ENCODE data around the gene METTL22. TPM values are rescaled to one million over a fixed set of nuclear protein-coding genes. Genes with fewer than 3 reads are reported as not detected.
A peak's percentile ranks its signal among the peaks of the same experiment; 100 is the strongest.

METTL22 gene
- total RNA-seq, 1 experiment from 2014 or later = 10.1 TPM

GRCh38 chr16:8631818-8632465 is 10.4 kb downstream of the METTL22 start:
- DNase-seq (ENCODE audit: low read depth) = no peak

DNA sequence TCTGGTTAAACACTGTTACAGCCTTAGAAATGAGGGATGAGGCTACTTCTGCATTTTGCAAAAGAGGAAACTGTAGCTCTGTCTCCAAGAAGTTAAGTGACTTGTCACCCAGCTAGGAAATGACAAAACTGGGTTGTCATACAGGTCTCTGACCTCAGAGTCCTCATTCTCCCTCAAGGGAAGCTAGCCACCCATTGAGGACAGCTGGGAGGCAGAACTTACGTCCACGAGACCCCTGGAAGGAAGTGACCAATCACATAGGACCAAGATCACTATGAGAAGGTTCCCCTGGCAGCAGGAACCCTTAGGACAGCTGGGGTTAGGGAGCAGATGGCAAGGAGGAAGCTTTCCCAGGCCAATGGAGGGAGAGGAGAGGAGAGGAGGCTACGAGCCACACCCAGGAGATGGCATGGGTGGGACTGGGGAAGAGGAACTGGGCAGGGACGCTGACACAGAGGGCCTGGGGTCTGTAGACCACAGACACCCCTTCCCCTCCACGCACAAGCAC is 11.2 kb downstream of the METTL22 start:
- no peak for DNase-seq (ENCODE audit: low read depth)

GRCh38 chr16:8634991-8635736 is 13.7 kb downstream of the METTL22 start:
- peak; percentile 21 for DNase-seq (ENCODE audit: low read depth)

- no peak for DNase-seq (ENCODE audit: low read depth)
Observed at GRCh38 chr16:8639694-8640093, 18.2 kb downstream of the METTL22 start.

- no peak for DNase-seq (ENCODE audit: low read depth)
Observed at GRCh38 chr16:8641671-8642070, 20.2 kb downstream of the METTL22 start.

GRCh38 chr16:8642146-8642545 is 20.6 kb downstream of the METTL22 start:
- DNase-seq (ENCODE audit: low read depth) = no peak

DNA sequence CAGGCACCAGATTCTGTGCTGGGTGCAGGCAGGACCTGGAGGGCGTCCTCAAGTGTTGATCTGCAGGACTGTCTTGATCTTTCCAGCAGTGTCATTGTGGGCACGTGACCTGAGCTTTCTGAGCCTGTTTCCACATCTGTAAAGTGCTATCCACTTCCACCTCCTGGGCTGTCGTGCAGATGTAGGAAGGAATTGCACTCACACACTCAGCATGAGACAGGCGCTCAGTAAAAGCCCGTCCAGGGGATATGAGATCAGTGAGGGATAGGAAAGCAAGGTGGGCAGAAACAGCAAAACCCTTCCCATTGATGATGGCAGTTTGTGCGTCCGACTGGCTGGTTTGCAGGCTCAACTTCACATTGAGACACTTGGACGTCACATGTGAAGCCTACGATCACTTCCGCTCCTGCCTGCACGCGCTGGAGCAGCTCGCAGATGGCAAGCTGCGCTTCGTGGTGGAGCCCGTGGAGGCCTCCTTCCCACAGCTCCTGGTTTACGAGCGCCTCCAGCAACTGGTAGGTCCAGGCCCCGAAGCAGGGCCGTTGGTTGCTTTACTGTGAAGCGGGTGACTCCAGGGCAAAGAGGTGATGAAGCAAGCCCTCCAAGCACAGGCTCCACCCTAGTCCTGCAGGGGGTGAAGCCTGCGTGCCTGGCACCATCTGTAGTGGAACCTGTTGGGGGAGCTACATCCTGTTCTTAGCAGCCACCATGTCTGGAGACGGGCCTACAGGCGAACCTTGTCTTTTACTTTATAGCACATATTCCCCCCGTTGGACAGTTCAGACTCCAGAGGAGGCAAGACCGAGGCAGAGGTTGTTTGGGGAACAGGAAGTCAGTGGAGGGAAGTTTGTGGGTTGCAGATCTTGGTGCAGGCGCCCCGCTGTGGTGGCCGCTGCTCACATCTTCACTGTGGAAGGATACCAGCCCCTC is 23.0 kb downstream of the METTL22 start:
- no peak for DNase-seq (ENCODE audit: low read depth)

- DNase-seq (ENCODE audit: low read depth) = no peak
Observed at GRCh38 chr16:8645141-8645521, 23.6 kb downstream of the METTL22 start.

- DNase-seq (ENCODE audit: low read depth) = no peak
Observed at GRCh38 chr16:8645831-8646230, 24.3 kb downstream of the METTL22 start.

DNA sequence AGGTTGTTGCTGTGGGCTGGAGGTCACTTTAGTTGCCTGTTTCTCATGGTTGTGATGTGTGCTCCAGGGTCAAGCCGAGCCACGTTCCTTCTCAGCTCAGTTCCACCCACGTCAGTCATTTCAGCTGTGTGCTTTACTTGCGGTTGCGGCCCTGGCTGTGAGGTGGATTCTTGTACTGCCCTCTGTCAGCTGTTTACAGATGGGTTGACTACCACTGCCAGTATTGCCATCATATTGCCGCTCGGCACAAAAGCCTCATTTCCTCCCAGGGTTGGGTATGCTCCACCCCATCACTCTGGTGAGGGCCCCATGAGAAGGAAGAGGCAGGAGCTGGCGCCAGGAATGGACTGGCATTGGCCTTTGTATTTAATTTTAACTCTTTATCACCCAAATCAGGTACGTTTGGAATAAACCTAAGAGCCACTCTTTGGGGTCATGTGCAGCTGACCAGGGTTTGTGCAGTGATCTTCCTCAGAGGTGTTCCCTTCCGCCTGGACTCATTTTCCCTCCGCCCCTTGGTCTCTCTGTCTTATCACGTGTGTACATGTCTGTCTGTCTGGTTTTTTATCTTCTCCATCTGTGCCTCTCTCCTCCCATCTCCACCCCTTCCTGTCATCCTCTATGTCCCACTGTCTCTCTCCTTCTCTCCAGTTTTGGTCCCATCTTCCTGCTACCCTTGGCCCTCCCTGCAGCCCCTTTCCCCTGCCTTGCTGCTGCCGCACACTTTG is 25.0 kb downstream of the METTL22 start:
- DNase-seq (ENCODE audit: low read depth) = no peak

GRCh38 chr16:8647721-8648318 is 26.3 kb downstream of the METTL22 start:
- DNase-seq (ENCODE audit: low read depth) = no peak

DNA sequence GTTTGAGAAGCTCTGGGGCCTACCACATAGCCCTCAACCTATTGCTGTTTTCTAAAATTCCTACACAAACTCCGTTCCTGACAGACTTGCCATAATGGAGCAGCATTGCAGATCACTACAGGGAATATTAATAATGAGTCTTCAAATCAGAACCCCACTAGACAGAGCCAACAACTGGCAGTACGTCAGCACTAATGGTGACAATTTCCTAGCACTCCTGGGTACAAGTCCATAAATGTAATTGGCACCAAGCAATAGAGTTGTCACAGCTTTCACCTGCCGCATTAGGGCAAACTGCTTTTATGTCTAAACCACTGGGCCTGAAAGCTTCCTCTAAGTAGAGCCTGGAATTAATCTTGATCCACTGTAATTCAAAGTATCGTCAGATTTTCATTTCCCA is 27.4 kb downstream of the METTL22 start:
- no peak for DNase-seq (ENCODE audit: low read depth)

- no peak for DNase-seq (ENCODE audit: low read depth)
Observed at GRCh38 chr16:8649829-8650554, 28.5 kb downstream of the METTL22 start.

DNA sequence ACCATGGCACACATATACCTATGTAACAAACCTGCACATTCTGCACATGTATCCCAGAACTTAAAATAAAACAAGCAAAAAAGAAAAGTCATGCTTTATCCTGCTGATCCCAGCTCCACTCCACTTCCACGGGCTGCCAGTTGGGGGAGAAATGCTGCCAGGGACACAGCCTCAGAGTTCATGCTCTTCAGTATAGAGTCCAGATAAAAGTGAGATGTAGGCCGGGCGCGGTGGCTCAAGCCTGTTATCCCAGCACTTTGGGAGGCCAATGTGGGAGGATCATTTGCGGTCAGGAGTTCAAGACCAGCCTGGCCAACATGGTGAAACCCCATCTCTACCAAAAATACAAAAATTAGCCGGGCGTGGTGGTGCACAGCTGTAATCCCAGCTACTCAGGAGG is 30.5 kb downstream of the METTL22 start:
- peak; percentile 21 for DNase-seq (ENCODE audit: low read depth)

DNA sequence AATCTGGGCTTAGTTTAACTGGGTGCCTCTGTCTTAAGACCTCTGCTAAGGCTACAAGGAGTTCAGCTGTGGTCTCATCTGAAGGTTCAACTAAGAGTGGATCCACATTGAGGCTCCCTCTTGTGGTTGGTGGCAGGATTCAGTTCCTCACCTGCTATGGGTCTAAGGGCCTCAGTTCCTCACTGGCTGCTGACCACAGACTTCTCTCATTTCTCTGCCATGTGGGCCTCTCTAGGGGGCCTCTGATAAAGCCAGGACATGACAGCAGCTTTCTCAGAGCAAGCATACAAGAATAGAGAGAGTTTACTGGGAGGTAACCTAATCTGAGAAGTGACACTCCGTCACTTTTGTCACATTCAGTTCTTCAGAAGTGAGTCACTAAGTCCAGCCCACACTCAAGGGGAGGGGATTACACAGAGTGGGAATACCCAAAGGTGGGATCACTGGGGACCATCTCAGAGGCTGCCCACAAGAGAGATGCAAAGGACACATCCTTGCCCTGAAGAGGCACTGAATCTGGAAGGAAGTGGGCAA is 33.8 kb downstream of the METTL22 start:
- no peak for DNase-seq (ENCODE audit: low read depth)

GRCh38 chr16:8656376-8656775 is 34.9 kb downstream of the METTL22 start:
- DNase-seq (ENCODE audit: low read depth) = no peak

DNA sequence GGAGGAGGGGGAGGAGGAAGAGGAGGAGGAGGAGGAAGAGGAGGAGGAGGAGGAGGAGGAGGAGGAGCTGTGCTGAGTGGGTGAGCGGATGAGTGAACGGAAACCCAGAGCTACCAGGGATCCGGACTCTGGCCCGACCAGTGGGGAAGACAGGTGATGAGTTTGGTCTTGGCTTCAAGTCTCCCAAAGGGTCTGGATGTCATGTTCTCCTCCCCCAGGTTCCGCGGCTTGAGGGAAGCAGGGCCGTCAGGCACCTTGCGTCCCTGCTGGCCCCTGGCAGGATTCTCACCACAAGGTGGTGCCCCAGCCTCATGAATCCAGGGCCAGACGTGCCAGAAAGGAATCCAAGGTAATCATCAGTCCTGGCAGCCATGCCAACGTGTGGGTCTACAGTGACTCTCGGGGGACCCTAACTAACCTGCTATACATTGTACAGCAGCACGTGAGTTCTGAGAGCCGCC is 39.4 kb downstream of the METTL22 start:
- peak; percentile 75 for DNase-seq (ENCODE audit: low read depth)

- DNase-seq (ENCODE audit: low read depth) = no peak
Observed at GRCh38 chr16:8661703-8662102, 40.2 kb downstream of the METTL22 start.

DNA sequence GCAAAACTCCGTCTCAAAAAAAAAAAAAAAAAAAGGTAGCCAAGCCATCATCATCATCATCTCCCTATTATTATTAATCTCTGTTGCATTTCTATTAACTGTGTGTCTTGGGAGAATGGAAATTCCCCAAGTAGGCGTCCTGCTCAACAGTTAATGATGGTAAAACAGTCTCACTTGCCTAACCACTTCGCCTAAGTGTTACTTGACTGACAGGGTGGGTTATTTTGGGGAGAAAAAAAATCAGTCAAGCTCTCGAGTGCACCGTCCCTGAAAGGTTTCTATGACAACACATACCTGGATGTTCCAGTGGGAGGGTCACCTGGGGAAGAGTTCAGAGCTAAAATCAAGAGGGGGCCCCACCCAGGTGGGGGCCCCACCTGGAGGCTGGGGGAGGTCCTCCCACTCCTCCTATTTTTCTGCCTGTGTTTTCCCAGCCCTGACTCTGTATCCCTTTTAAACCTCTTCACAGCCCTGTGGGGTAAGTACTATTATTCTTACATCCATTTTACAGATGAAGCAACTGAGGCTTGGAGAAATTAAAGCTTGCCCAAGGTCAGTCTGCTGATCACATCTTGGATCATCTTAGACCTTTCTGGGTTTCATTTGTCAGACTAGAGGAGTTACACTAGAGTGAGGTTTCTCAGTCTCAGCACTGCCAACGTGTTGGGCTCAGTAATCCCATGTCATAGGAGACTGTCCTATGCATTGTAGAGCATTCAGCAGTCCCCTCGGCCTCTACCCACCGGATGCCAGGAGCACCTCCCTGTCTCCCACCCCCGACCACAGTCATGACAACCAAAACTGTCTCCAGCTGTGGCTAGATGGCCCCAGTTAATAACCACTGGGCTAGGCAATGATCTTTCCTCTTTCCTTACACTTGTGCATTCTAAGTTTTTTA is 41.9 kb downstream of the METTL22 start:
- DNase-seq (ENCODE audit: low read depth) = no peak
